HG02610 (cell line): ENCODE measurements around the gene C7orf33.
"Not testable (repeated sequence)": the region's sequence is repeated elsewhere in the genome, so short reads cannot be mapped to it uniquely, and the experiment has no call there.

ENCODE experiments used
- ATAC-seq: cut with Tn5 transposase; IDR thresholded peaks from one replicate; pipeline ENCODE4 v1.9.1; 2021; ENCODE audit warnings: mild to moderate bottlenecking, moderate library complexity; ENCODE audit not compliant: unreplicated experiment

C7orf33 gene, protein sequence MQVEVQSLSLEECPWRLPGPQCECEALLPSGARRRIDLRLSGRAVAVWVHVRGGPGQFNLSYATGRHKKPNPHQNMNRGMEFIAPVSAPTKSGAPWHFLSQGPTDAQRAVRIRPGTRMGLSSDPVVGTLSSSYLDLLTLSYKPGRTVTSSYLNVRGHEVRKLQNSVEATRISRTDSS

GRCh38 chr7:148590471-148590870, at the start of gene C7orf33:
TSS of gene C7orf33 (plus strand) at chr7:148590766. CDS start at chr7:148590926, 160 bp downstream.
- no peak for ATAC-seq

- no peak for ATAC-seq
Observed at GRCh38 chr7:148541891-148542504, 48.6 kb upstream of the C7orf33 start.

GRCh38 chr7:148543302-148543701, 47.3 kb upstream of the C7orf33 start:
- no peak for ATAC-seq

- no peak for ATAC-seq
Observed at GRCh38 chr7:148545172-148545571, 45.4 kb upstream of the C7orf33 start.

- no peak for ATAC-seq
Observed at GRCh38 chr7:148545932-148546331, 44.6 kb upstream of the C7orf33 start.

DNA sequence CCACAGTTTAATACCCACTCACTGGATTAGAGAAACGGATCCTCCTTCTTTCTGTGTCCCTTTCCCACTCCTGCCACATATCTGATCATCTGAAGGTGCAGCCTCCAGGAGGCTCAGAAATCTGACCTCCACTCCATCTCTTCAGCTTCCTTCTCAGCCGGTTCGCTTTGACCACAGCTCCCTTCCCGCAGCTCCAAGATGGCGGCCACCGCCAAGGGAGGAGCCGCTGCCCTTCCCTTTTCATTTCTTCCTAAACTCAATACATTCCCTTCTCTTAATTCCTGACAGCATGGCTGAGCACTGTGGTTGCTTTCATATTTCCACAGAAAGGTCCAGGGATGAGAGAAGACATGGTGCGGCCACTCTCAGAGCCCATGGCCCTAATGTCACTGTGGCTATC, 43.7 kb upstream of the C7orf33 start:
- no peak for ATAC-seq

- no peak for ATAC-seq
Observed at GRCh38 chr7:148547951-148548350, 42.6 kb upstream of the C7orf33 start.

- ATAC-seq, result no peak
Observed at GRCh38 chr7:148553979-148554378, 36.6 kb upstream of the C7orf33 start.

- no peak for ATAC-seq
Observed at GRCh38 chr7:148556892-148557291, 33.7 kb upstream of the C7orf33 start.

DNA sequence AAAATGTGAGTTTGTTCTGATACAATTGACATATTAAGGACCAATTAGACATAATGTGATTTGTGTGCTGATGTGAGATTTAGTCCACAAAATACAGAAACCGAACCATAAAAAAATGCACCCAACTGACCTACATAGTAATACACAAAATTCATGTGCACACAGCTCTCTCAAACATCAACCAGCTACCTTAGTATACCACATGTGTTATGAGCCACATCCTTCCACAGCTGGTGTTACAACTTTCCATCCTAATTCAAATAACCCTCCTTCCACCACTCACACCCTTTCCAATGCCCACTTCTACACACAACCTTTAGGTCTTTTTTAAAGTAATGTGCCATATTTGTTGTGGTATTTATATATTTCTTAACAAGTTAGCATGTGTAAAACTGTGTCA, 31.7 kb upstream of the C7orf33 start:
- ATAC-seq, result no peak

- ATAC-seq, result no peak
Observed at GRCh38 chr7:148561099-148561498, 29.5 kb upstream of the C7orf33 start.

GRCh38 chr7:148563583-148564274, 26.8 kb upstream of the C7orf33 start:
- ATAC-seq, result peak; percentile 36

GRCh38 chr7:148564275-148564951, 26.2 kb upstream of the C7orf33 start:
- peak; percentile 81 for ATAC-seq

- ATAC-seq, result no peak
Observed at GRCh38 chr7:148566736-148567135, 23.8 kb upstream of the C7orf33 start.

GRCh38 chr7:148567524-148567923, 23.0 kb upstream of the C7orf33 start:
- ATAC-seq, result no peak

- no peak for ATAC-seq
Observed at GRCh38 chr7:148570510-148570909, 20.1 kb upstream of the C7orf33 start.

DNA sequence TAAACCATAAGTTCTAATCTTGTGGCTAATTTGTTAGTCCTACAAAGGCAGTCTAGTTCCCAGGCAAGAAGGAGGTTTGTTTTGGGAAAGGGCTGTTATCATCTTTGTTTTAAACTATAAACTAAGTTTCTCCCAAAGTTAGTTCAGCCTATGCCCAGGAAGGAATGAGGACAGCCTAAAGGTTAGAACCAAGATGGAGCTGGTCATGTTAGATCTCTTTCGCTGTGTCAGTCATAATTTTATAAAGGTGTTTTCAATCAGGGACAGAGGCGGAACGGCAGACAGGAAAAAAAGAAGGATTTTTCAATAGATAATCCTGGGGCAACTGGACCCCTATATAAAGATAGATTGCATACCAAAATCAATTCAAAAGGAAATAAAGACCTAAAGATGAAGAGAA, 19.6 kb upstream of the C7orf33 start:
- not testable (repeated sequence) for ATAC-seq

DNA sequence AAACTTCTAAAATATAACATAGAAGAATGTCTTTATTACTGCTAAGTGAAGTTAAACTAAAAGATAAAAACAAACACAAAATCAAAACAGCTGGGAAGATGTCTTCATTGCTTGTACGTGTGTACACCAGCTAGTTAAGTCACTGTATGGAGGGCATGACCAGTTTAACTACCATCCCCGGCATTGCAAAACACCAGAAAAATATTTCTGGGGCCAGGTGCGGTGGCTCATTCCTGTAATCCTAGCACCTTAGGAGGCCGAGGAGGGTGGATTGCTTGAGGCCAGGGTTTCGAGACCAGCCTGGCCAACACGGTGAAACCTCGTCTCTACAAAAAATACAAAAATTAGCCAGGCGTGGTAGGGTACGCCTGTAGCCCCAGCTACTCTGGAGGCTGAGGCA, 19.2 kb upstream of the C7orf33 start:
- no peak for ATAC-seq

GRCh38 chr7:148572067-148572522, 18.5 kb upstream of the C7orf33 start:
- no peak for ATAC-seq

GRCh38 chr7:148573581-148573980, 17.0 kb upstream of the C7orf33 start:
- ATAC-seq, result not testable (repeated sequence)

DNA sequence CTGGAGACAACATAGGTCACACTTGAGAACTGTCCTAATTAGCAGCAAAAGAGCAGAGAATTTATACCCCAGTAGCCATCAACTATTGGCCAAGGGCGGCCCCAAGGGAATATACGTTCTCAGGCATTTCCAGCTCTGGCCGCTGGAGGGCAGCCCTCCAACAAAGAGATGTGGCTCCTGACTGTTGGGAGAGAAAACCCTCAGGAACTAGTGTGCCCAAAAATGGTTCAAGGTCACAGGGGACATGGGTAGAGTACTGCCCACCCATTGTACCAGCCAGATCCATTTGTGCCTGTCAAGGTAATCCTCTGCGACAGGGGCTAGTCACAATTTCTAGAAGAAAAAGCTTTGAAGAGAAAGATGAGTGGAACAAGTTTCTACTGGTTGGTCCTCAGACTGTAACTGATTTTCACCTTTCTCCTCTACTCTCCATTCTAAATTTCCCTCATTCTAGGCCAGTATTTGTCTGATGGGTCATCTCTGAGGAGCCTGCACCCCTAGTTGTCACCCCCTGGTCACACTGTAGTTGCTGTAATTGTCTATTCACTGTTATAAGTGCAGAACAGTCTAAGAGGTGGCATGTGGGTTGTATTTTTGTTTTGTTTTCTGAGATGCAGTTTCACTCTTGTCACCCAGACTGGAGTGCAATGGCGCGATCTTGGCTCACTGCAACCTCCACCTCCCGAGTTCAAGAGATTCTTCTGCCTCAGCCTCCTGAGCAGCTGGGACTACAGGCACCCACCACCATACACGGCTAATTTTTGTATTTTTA, 14.7 kb upstream of the C7orf33 start:
- peak; percentile 86 for ATAC-seq
